Measurements from ENCODE around the gene CNTD1.

DNA sequence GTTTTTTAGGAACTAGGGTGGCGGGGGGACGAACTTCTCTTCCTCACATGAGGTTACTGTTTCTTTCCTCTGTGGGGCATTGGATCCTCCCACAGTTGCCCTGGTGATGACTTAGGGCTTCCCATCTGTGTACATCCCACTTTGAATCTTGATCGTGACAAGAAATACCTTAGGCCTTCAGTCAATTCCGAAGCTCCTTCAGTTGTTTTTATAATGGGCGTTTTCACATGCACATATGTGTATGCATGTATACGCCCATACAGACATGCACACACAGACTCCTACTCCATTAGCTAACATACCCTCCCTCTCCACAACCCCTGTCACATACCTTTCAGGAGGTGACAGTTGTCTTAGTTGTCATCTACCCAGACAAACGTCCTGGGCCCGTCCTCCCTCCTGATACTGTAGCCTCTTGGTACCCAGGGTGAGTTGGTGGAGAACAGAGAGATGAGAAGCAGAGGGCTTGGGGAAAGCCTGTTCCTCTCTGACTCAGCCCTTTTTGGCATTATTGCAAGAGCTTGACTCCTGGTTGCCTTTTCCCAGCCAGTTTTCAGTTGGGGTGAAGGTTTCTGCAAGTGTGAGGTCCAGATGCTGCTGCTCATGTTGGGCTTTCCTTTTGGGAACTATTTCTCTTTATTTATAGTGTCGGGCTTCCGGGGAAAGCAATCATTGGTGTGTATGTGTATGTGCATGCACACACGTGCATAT, 43.5 kb downstream of the CNTD1 start:
- TF ChIP-seq, protein P1, sequence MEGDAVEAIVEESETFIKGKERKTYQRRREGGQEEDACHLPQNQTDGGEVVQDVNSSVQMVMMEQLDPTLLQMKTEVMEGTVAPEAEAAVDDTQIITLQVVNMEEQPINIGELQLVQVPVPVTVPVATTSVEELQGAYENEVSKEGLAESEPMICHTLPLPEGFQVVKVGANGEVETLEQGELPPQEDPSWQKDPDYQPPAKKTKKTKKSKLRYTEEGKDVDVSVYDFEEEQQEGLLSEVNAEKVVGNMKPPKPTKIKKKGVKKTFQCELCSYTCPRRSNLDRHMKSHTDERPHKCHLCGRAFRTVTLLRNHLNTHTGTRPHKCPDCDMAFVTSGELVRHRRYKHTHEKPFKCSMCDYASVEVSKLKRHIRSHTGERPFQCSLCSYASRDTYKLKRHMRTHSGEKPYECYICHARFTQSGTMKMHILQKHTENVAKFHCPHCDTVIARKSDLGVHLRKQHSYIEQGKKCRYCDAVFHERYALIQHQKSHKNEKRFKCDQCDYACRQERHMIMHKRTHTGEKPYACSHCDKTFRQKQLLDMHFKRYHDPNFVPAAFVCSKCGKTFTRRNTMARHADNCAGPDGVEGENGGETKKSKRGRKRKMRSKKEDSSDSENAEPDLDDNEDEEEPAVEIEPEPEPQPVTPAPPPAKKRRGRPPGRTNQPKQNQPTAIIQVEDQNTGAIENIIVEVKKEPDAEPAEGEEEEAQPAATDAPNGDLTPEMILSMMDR (conservative IDR thresholded peaks at IDR 0.05; ENCODE audit: low read depth in 2 of 2) = no peak
- TF ChIP-seq NANOG (IDR thresholded peaks at IDR 0.05; ENCODE audit: borderline replicate concordance) (no peak), POLR2AphosphoS5 (IDR thresholded peaks at IDR 0.05; ENCODE audit: low read depth) (no peak), ZNF331 (CRISPR knock-in tag; IDR thresholded peaks at IDR 0.05; ENCODE audit: low read depth) (no peak), EZH2 (IDR thresholded peaks at IDR 0.05; ENCODE audit: low read depth, unreplicated experiment) (no peak), JUNB (IDR thresholded peaks at IDR 0.05; ENCODE audit: unreplicated experiment) (no peak), EZH2phosphoT487 (IDR thresholded peaks at IDR 0.05; ENCODE audit: unreplicated experiment) (no peak), STAT1 (IDR thresholded peaks at IDR 0.05; ENCODE audit: unreplicated experiment) (no peak), CREB1 (CRISPR knock-in tag; IDR thresholded peaks at IDR 0.05; ENCODE audit: low read depth) (no peak)
- TF ChIP-seq, protein P2, sequence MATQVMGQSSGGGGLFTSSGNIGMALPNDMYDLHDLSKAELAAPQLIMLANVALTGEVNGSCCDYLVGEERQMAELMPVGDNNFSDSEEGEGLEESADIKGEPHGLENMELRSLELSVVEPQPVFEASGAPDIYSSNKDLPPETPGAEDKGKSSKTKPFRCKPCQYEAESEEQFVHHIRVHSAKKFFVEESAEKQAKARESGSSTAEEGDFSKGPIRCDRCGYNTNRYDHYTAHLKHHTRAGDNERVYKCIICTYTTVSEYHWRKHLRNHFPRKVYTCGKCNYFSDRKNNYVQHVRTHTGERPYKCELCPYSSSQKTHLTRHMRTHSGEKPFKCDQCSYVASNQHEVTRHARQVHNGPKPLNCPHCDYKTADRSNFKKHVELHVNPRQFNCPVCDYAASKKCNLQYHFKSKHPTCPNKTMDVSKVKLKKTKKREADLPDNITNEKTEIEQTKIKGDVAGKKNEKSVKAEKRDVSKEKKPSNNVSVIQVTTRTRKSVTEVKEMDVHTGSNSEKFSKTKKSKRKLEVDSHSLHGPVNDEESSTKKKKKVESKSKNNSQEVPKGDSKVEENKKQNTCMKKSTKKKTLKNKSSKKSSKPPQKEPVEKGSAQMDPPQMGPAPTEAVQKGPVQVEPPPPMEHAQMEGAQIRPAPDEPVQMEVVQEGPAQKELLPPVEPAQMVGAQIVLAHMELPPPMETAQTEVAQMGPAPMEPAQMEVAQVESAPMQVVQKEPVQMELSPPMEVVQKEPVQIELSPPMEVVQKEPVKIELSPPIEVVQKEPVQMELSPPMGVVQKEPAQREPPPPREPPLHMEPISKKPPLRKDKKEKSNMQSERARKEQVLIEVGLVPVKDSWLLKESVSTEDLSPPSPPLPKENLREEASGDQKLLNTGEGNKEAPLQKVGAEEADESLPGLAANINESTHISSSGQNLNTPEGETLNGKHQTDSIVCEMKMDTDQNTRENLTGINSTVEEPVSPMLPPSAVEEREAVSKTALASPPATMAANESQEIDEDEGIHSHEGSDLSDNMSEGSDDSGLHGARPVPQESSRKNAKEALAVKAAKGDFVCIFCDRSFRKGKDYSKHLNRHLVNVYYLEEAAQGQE (IDR thresholded peaks at IDR 0.05; ENCODE audit: unreplicated experiment) = no peak
